GM12878 (cell line): Measurements from ENCODE around the gene CAV1. TPM values are rescaled to one million over a fixed set of nuclear protein-coding genes. Genes with fewer than 3 reads are reported as not detected.

Source experiments
- ATAC-seq: fragments of 200-7000 bp; cut with Tn5 transposase; 3 replicates; pipeline ENCODE4 v1.9.1; 2020; ENCODE audit warnings: mild to moderate bottlenecking, moderate library complexity
- BruUV-seq: library from RNA; stranded (reverse); fragments of 400-500 nt; replicated peaks from 2 replicates; lab custom pipeline; 2021; lab: Mats Ljungman, UMichigan
- CTCF ChIA-PET: fragments of 300-600 bp; sonication (Branson Sonifier 250); formaldehyde crosslinking; extraction: SDS; loops from one replicate; lab custom pipeline; 2021; ENCODE audit warnings: inconsistent platforms; lab: Yijun Ruan, JAX
- POLR2A ChIA-PET: fragments of 350-600 bp; formaldehyde crosslinking; extraction: SDS; loops from one replicate; lab custom pipeline; 2021; ENCODE audit warnings: inconsistent platforms; lab: Charles Lee
- RAD21 ChIA-PET: fragments of 300-600 bp; sonication (Branson Sonifier 250); formaldehyde crosslinking; loops from one replicate; lab custom pipeline; 2023; ENCODE audit warnings: antibody characterized with exemption; ENCODE audit not compliant: unreplicated experiment; lab: Charles Lee
- SMC1A ChIA-PET: fragments of 300-600 bp; sonication (Branson Sonifier 250); formaldehyde crosslinking; loops from one replicate; lab custom pipeline; 2023; ENCODE audit not compliant: unreplicated experiment, uncharacterized antibody; lab: Charles Lee
- DNase-seq: peaks from one replicate; pipeline ENCODE4 v3.0.0-alpha.2; 2011; ENCODE audit warnings: low read depth, low spot score
- FAIRE-seq: peaks from 3 replicates; lab custom pipeline; 2011; peaks lifted over from hg19 to GRCh38; lab: Jason Lieb, UNC
- H2AFZ ChIP-seq: 2 replicates; pipeline ENCODE4 v1.6.0; 2011; ENCODE audit warnings: low read depth, low read length, control low read depth; ENCODE audit not compliant: control insufficient read depth
- H3K27ac ChIP-seq: 2 replicates; pipeline ENCODE4 v1.5.1; 2011; ENCODE audit warnings: control low read depth; ENCODE audit not compliant: control insufficient read depth, insufficient read depth
- H3K27me3 ChIP-seq, 2 experiments: replicated peaks in 1 of 2; 2 replicates each; pipeline versions ENCODE4 v1.6.0 to v1.6.1; 2011; ENCODE audit warnings: low read length in 1 of 2; ENCODE audit not compliant: control insufficient read depth in 2 of 2, insufficient read depth in 2 of 2
- H3K36me3 ChIP-seq, 2 experiments: 2 replicates each; pipeline ENCODE4 v1.5.1; 2011; ENCODE audit warnings: low read length in 1 of 2; ENCODE audit not compliant: control insufficient read depth in 2 of 2, insufficient read depth in 2 of 2
- H3K4me1 ChIP-seq: 2 replicates; pipeline ENCODE4 v1.6.1; 2011; ENCODE audit warnings: mild to moderate bottlenecking, low read length, moderate library complexity, mixed read lengths; ENCODE audit not compliant: control insufficient read depth, insufficient read depth
- H3K4me2 ChIP-seq: 2 replicates; pipeline ENCODE4 v1.6.0; 2011; ENCODE audit warnings: control low read depth; ENCODE audit not compliant: control insufficient read depth, insufficient read depth
- H3K4me3 ChIP-seq: fragments of 200-600 bp; sonication (generic); 2 replicates; pipeline ENCODE4 v1.5.1; 2016
- H3K79me2 ChIP-seq: 2 replicates; pipeline ENCODE4 v1.6.0; 2011; ENCODE audit warnings: low read length; ENCODE audit not compliant: control insufficient read depth, insufficient read depth
- H3K9ac ChIP-seq: 2 replicates; pipeline ENCODE4 v1.8.0; 2011; ENCODE audit warnings: low read length, control low read depth, mixed read lengths; ENCODE audit not compliant: control insufficient read depth, insufficient read depth
- H3K9me3 ChIP-seq: replicated peaks from 3 replicates; pipeline ENCODE4 v1.5.1; 2011; ENCODE audit warnings: mild to moderate bottlenecking, low read length; ENCODE audit not compliant: control insufficient read depth, insufficient read depth
- H4K20me1 ChIP-seq: 2 replicates; pipeline ENCODE4 v1.6.0; 2011; ENCODE audit not compliant: control insufficient read depth, insufficient read depth
- BHLHE40 ChIP-seq, 2 experiments: fragments of 450-650 bp in 1 of 2; IDR thresholded peaks; 2 replicates each; pipeline ENCODE4 v1.6.1; 2011 to 2017; ENCODE audit warnings: low read depth in 2 of 2, borderline replicate concordance in 1 of 2, improper control_type of control experiment in 1 of 2, low read length in 1 of 2, mild to moderate bottlenecking in 1 of 2
- JUNB ChIP-seq: IDR thresholded peaks from 2 replicates; pipeline ENCODE4 v1.6.1; 2016; ENCODE audit warnings: antibody characterized with exemption, mild to moderate bottlenecking
- LARP7 ChIP-seq: fragments of 450-650 bp; IDR thresholded peaks from 2 replicates; pipeline ENCODE4 v1.6.1; 2017; ENCODE audit warnings: mild to moderate bottlenecking
- MTA2 ChIP-seq: fragments of 450-650 bp; IDR thresholded peaks from 2 replicates; pipeline ENCODE4 v1.6.1; 2016; ENCODE audit warnings: low read depth, mild to moderate bottlenecking, moderate library complexity
- NR2C1 ChIP-seq: fragments of 450-650 bp; IDR thresholded peaks from 2 replicates; pipeline ENCODE4 v1.6.1; 2017; ENCODE audit warnings: antibody characterized with exemption, mild to moderate bottlenecking, moderate library complexity
- NR2C2 ChIP-seq: IDR thresholded peaks from 2 replicates; pipeline ENCODE4 v1.6.1; 2011; ENCODE audit warnings: borderline replicate concordance, low read depth; ENCODE audit not compliant: control insufficient read depth, insufficient read length
- RELA ChIP-seq: fragments of 450-650 bp; IDR thresholded peaks from 2 replicates; pipeline ENCODE4 v1.8.0; 2014; ENCODE audit warnings: borderline replicate concordance; ENCODE audit not compliant: partially characterized antibody
- SIN3A ChIP-seq: IDR thresholded peaks from 2 replicates; pipeline ENCODE4 v1.6.1; 2012; ENCODE audit warnings: low read depth, low read length, improper control_type of control experiment
- WGBS: methylation state at CpG from one replicate; pipeline ENCODE4 v1.1.6; 2016; ENCODE audit warnings: low lambda C conversion rate; ENCODE audit not compliant: insufficient replicate concordance, insufficient coverage; ENCODE audit errors: missing lambda C conversion rate; 5-methylcytosine and 5-hydroxymethylcytosine counted together
- in situ Hi-C: fragments of 300-500 bp; cut with MboI; formaldehyde crosslinking; loops from 9 replicates; pipeline ENCODE4 v1.14.3; 2018; ENCODE audit warnings: mixed read lengths
- intact Hi-C: fragments of 100-400 bp; cut with micrococcal nuclease; formaldehyde crosslinking; loops from one replicate; pipeline ENCODE4 v1.14.2; 2022; ENCODE audit not compliant: unreplicated experiment
- polyA plus RNA-seq, 11 experiments: library from polyadenylated mRNA; depleted of rRNA in 4 of 11; unstranded in 6 of 11; stranded (reverse) in 5 of 11; fragments of >200 nt; fragmentation: Nextera tagmentation in 4 of 11; fragmentation: Illumina TruSeq in 1 of 11; extraction: Ambion mirVana in 4 of 11; extraction: Trizol in 1 of 11; gene quantifications; 1 replicate in 1 of 11; 2 replicates in 10 of 11; pipeline versions ENCODE4 v1.2.1 to v1.2.3, GENCODE V29; 2011 to 2016; ENCODE audit warnings: inconsistent platforms in 2 of 11, missing spikeins in 2 of 11, low read depth in 1 of 11
- total RNA-seq, 4 experiments: library from RNA; depleted of rRNA in 3 of 4; stranded (reverse); fragments of >200 nt in 3 of 4; fragmentation: Illumina TruSeq in 1 of 4; extraction: Trizol in 1 of 4; gene quantifications; 2 replicates each; pipeline versions ENCODE4 v1.2.1 to v1.2.3, GENCODE V29; 2013 to 2021
- TF ChIP-seq, protein P1 (sequence below): IDR thresholded peaks from 2 replicates; pipeline ENCODE4 v1.6.1; 2011; ENCODE audit warnings: mild to moderate bottlenecking, low read depth, low read length, moderate library complexity; ENCODE audit not compliant: insufficient replicate concordance
- TF ChIP-seq, protein P2 (sequence below): IDR thresholded peaks from 2 replicates; pipeline ENCODE4 v1.6.1; 2011; ENCODE audit warnings: low read depth, low read length, improper control_type of control experiment, borderline replicate concordance
- TF ChIP-seq, protein P3 (sequence below): IDR thresholded peaks from 2 replicates; pipeline ENCODE4 v1.6.1; 2011; ENCODE audit warnings: low read depth, mild to moderate bottlenecking, low read length, moderate library complexity, borderline replicate concordance; ENCODE audit errors: extremely low read depth
- TF ChIP-seq, protein P4 (sequence below): fragments of 450-650 bp; IDR thresholded peaks from 2 replicates; pipeline ENCODE4 v1.6.1; 2017; ENCODE audit warnings: borderline replicate concordance
- TF ChIP-seq, protein P5 (sequence below): IDR thresholded peaks from 2 replicates; pipeline ENCODE4 v1.6.1; 2011; ENCODE audit warnings: borderline replicate concordance, low read depth, mild to moderate bottlenecking, moderate library complexity, low read length; ENCODE audit not compliant: insufficient read depth, poor library complexity, severe bottlenecking

CAV1 gene
- total and polyA plus RNA-seq, 10 of the 15 experiments (the other 5 are each of a cell fraction or from before 2014, with no cell fraction given): 0.45 to 26.5 (median 2.0) TPM

DNA sequence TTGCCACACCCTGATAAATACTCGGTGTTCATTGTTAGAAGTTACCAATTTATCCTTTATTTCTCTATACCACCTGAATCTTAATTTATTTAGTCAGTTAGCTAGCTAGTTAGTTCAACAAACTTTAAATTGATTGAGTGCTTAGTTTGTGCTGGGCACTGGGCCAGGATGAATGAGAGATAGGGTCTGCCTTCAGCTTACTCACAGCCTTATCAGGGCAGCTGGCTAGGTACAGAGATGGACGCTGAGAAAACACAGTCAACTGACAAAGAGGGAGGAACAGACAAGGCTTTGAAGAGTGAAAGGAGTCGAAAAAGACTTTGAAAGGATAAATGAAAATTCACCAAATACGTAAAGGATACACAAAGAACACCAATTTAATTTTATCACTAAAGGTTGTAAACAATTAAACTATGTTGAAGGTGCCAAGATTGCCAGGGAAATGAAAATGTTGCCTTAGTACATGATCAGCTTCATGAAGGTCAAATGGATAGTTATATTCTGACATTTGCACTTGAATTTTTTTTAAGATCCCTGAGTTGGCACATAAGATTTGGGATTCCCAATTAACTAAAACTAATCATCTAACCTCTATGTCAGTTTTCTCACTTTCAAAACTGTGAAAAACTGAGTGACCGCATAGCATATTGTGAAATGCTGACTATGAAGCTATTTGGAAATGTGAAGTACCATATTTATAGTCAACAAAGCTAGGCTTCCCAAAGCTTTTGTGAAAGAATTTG is 23.2 kb upstream of the CAV1 start (continued):
- TF ChIP-seq NR2C1: no peak
- TF ChIP-seq JUNB: no peak
- TF ChIP-seq, protein P1, sequence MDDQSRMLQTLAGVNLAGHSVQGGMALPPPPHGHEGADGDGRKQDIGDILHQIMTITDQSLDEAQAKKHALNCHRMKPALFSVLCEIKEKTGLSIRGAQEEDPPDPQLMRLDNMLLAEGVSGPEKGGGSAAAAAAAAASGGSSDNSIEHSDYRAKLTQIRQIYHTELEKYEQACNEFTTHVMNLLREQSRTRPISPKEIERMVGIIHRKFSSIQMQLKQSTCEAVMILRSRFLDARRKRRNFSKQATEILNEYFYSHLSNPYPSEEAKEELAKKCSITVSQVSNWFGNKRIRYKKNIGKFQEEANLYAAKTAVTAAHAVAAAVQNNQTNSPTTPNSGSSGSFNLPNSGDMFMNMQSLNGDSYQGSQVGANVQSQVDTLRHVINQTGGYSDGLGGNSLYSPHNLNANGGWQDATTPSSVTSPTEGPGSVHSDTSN: no peak
- TF ChIP-seq LARP7: no peak

DNA sequence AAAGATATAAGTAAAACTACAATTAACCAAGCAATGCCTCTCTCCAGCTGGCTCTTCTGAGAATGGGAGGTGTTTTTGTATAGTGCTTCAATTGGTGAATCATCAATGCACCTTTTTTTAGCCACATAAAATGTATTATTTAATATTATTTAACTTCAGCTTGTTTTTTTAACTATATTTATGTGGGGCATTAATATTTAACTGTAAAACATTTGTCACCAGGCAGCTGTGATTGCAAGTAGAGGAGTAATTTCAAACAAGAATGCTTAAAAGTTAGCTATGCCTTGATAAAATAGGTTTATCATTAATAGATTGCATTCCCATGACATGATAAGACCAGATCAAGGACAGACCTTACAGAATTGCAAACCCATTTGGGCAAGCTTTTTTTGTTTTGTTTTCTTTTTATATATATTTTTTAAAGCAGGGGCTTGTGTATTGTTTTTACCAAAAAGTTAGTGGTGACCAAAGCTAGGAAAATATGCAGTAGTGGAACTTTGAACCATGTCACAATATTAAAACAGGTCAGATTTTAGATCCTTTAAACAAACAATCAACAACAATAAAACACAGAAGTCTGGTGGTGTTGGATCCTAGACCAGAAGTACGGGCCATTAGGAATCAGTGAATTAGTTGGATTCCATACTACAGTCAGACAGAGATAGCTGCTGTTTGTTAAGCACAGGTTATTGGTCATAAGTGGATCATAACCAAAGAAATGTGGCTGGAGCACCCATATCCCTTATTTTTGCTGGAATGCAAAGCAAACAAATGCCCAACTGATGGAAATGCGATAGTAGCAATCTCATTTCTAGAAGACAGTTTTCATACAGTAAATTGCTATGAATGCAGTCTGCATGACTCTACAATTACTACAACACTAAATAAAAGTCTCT is 22.4 kb upstream of the CAV1 start:
- BruUV-seq: no TSS peak
- Histone ChIP-seq H3K36me3 (no peaks in the 10 kb centered on the region), H3K9me3 (no peaks in the 10 kb centered on the region), H3K4me2 (no peak overlapping the region), H3K4me3 (no peak overlapping the region), H2AFZ (no peak overlapping the region), H4K20me1 (no peaks in the 10 kb centered on the region), H3K79me2 (no peaks in the 10 kb centered on the region), H3K27ac (no peak overlapping the region), H3K27me3 (peaks cover 0 to 2% of the 10 kb centered on the region in 2 experiments; a peak in 1 of 4 replicates), H3K9ac (no peak overlapping the region), H3K4me1 (peaks cover 12% of the 10 kb centered on the region)
- POLR2A ChIA-PET: no interaction called here
- in situ Hi-C loops (no loop called here), intact Hi-C loops (no loop called here)
- ATAC-seq: no peak
- RAD21 ChIA-PET: interaction anchor here (1.0 kb wide), 1 partner anchor 24 kb away, joined by 4 read pairs; no protein-coding TSS in a partner anchor
- DNase-seq: no peak
- no peak for FAIRE-seq
- WGBS: 94% methylated on average over 2 of the region's 2 CpGs
- SMC1A ChIA-PET: interaction anchor here (0.6 to 1.7 kb wide), 3 partner anchors 9 to 100 kb away, joined by 3 to 5 read pairs (median 4); no protein-coding TSS in a partner anchor
- TF ChIP-seq NR2C2: no peak
- TF ChIP-seq SIN3A: no peak
- TF ChIP-seq, protein P2, sequence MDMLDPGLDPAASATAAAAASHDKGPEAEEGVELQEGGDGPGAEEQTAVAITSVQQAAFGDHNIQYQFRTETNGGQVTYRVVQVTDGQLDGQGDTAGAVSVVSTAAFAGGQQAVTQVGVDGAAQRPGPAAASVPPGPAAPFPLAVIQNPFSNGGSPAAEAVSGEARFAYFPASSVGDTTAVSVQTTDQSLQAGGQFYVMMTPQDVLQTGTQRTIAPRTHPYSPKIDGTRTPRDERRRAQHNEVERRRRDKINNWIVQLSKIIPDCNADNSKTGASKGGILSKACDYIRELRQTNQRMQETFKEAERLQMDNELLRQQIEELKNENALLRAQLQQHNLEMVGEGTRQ: no peak
- no peak for TF ChIP-seq RELA
- TF ChIP-seq, protein P3, sequence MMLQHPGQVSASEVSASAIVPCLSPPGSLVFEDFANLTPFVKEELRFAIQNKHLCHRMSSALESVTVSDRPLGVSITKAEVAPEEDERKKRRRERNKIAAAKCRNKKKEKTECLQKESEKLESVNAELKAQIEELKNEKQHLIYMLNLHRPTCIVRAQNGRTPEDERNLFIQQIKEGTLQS: no peak
- TF ChIP-seq, protein P4, sequence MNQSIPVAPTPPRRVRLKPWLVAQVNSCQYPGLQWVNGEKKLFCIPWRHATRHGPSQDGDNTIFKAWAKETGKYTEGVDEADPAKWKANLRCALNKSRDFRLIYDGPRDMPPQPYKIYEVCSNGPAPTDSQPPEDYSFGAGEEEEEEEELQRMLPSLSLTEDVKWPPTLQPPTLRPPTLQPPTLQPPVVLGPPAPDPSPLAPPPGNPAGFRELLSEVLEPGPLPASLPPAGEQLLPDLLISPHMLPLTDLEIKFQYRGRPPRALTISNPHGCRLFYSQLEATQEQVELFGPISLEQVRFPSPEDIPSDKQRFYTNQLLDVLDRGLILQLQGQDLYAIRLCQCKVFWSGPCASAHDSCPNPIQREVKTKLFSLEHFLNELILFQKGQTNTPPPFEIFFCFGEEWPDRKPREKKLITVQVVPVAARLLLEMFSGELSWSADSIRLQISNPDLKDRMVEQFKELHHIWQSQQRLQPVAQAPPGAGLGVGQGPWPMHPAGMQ: no peak
- TF ChIP-seq, protein P5, sequence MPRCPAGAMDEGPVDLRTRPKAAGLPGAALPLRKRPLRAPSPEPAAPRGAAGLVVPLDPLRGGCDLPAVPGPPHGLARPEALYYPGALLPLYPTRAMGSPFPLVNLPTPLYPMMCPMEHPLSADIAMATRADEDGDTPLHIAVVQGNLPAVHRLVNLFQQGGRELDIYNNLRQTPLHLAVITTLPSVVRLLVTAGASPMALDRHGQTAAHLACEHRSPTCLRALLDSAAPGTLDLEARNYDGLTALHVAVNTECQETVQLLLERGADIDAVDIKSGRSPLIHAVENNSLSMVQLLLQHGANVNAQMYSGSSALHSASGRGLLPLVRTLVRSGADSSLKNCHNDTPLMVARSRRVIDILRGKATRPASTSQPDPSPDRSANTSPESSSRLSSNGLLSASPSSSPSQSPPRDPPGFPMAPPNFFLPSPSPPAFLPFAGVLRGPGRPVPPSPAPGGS: no peak
- TF ChIP-seq BHLHE40 (IDR thresholded peaks at IDR 0.05; ENCODE audit: borderline replicate concordance in 1 of 2, low read depth in 2 of 2, low read length in 1 of 2): no peak
- TF ChIP-seq MTA2: no peak
- CTCF ChIA-PET: interaction anchor here (1.0 kb wide), 1 partner anchor 51 kb away, joined by 3 read pairs; no protein-coding TSS in a partner anchor
